Heart right ventricle (tissue), 16 donors: ENCODE measurements around the gene PRDM16. TPM values are rescaled to one million over a fixed set of nuclear protein-coding genes. Genes with fewer than 3 reads are reported as not detected.

ENCODE experiments used
- ATAC-seq, 8 donors: fragments of 200-7000 bp; cut with Tn5 transposase; one replicate each; pipeline ENCODE4 v1.9.1; 2020; ENCODE audit warnings: mild to moderate bottlenecking in 8 of 8, moderate library complexity in 8 of 8, moderate number of reproducible peaks in 1 of 8
- DNase-seq, 2 donors: peaks; one replicate each; pipeline ENCODE4 v3.0.0-alpha.2; 2020
- H3K27ac ChIP-seq, 10 donors: fragments of 200-600 bp; sonication (generic) in 2 of 10; one replicate each; pipeline versions ENCODE4 v1.5.0 to v1.8.0; 2020 to 2022; ENCODE audit warnings: mild to moderate bottlenecking in 3 of 10
- H3K27me3 ChIP-seq, 7 donors: fragments of 200-600 bp; one replicate each; pipeline ENCODE4 v1.8.0; 2021 to 2022; ENCODE audit warnings: mild to moderate bottlenecking in 2 of 7
- H3K36me3 ChIP-seq, 9 donors: fragments of 200-600 bp; sonication (generic) in 1 of 9; one replicate each; pipeline versions ENCODE4 v1.5.0 to v1.8.0; 2020 to 2022; ENCODE audit warnings: mild to moderate bottlenecking in 2 of 9
- H3K4me1 ChIP-seq, 9 donors: fragments of 200-600 bp; sonication (generic) in 1 of 9; one replicate each; pipeline versions ENCODE4 v1.5.0 to v1.8.0; 2020 to 2022; ENCODE audit warnings: mild to moderate bottlenecking in 4 of 9
- H3K4me3 ChIP-seq, 10 donors: fragments of 200-600 bp; sonication (generic) in 2 of 10; one replicate each; pipeline versions ENCODE4 v1.5.0 to v1.8.0; 2020 to 2022; ENCODE audit warnings: mild to moderate bottlenecking in 7 of 10, moderate library complexity in 2 of 10
- H3K9me3 ChIP-seq, 11 donors: fragments of 200-600 bp in 10 of 11; sonication (generic) in 2 of 11; one replicate each; pipeline versions ENCODE4 v1.5.0 to v1.8.0; 2013 to 2022; ENCODE audit warnings: mild to moderate bottlenecking in 2 of 11, control low read depth in 1 of 11, moderate library complexity in 1 of 11
- CTCF ChIP-seq, 9 donors: fragments of 200-600 bp; sonication (generic) in 2 of 9; IDR thresholded peaks; one replicate each; pipeline versions ENCODE4 v1.5.0 to v1.8.0; 2021 to 2022; ENCODE audit warnings: antibody characterized with exemption in 9 of 9, mild to moderate bottlenecking in 5 of 9, moderate library complexity in 1 of 9
- WGBS, 2 donors: extraction: QIAGEN DNeasy Blood & Tissue Kit; methylation state at CpG; one replicate each; pipeline ENCODE4 v1.1.7; 2013; ENCODE audit warnings: inconsistent platforms in 1 of 2; 5-methylcytosine and 5-hydroxymethylcytosine counted together
- intact Hi-C, 10 donors: fragments of 100-400 bp; cut with DNase I; formaldehyde crosslinking; loops; one replicate each; pipeline versions ENCODE4 v1.11.1 to v1.14.2; 2022
- polyA plus RNA-seq, 2 donors: library from polyadenylated mRNA; stranded (reverse); fragments of 200-250 nt; gene quantifications; one replicate each; pipeline ENCODE4 v1.2.3, GENCODE V29; 2013
- total RNA-seq, 10 donors: library from RNA; stranded (reverse); fragmentation: NEBNext Ultra II Directional in 3 of 10; extraction: Animal tissue kit (Norgen Biotek cat#: 25700) in 3 of 10; gene quantifications; one replicate each; pipeline versions ENCODE4 v1.2.1 to v1.2.4, GENCODE V29; 2021 to 2023
- donor health status: Arrhythmogenic right ventricular cardiomyopathy.
- donor health status: ischemic (EF 13 %, LVEDD 7.1; RV severe dilation, severe dysfunction).
- donor health status: healthy with polysubstance abuse.
- donor health status: DM: no; HTN: yes; CAD: no.
- donor health status: DM: no; HTN: no; CAD: no.
- donor health status: ischemic (EF 25% LVEDD 6.9; RV normal size, moderate dysfunction).
- donor health status: ischemic (EF 25% LVEDD 5.7; RV mildly dilated, moderate dysfunction).
- donor health status: healthy.
- donor health status: DM: yes; HTN: yes; CAD: no.
- donor health status: Ischemic cardiomyopathy.
- donor health status: ischemic (EF 35%, LVEDD 5.7; RV mildly dilated, moderate dysfunction).
- donor health status: nonischemic (EF 11% LVEDD 7.7; RV severe dilation, severe dysfunction).
- donor health status: DM: yes; HTN: yes; CAD: no.
- donor health status: PGD.
- donor health status: ischemic (EF 29% LVEDD 5.4; RV normal size, mild dysfunction).
- donor health status: nonischemic (EF 23%, LVEDD 6.1; RV moderate dilation, normal function).

PRDM16 gene
- total and polyA plus RNA-seq, 12 donors = 4.1 to 25.9 (median 14.8) TPM

- peak; percentile 36 to 88 (median 69) for ATAC-seq
- H3K36me3 ChIP-seq = no peaks in the 10 kb centered on the region
- peak; percentile 41 to 69 for DNase-seq
- WGBS, 2 donors = 39 to 44% methylated on average over 33 of the region's 33 CpGs
- intact Hi-C loops = no loop called here
- peak overlapping the region in 9 of 10 donors; percentile 46 to 79 (median 64) for H3K27ac ChIP-seq
- H3K4me1 ChIP-seq = peaks cover 2 to 21% (median 11%) of the 10 kb centered on the region in 9 donors
- no peaks in the 10 kb centered on the region for H3K9me3 ChIP-seq
- no peak for TF ChIP-seq CTCF (IDR thresholded peaks at IDR 0.05)
- H3K27me3 ChIP-seq = peaks cover 0 to 24% (median 0%) of the 10 kb centered on the region in 7 donors
- no peak overlapping the region for H3K4me3 ChIP-seq
These were observed 223.2 kb downstream of the PRDM16 start for GRCh38 chr1:3292051-3292722.

- 70 to 78% methylated on average over 26 of the region's 26 CpGs for WGBS, 2 donors
- Histone ChIP-seq H3K36me3 (no peaks in the 10 kb centered on the region), H3K27ac (peak overlapping the region in 7 of 10 donors; percentile 50 to 79 (median 73)), H3K4me1 (peaks cover 2 to 21% (median 11%) of the 10 kb centered on the region in 9 donors), H3K9me3 (no peaks in the 10 kb centered on the region), H3K4me3 (no peak overlapping the region), H3K27me3 (peaks cover 0 to 23% (median 0%) of the 10 kb centered on the region in 7 donors)
- intact Hi-C loops = no loop called here
- ATAC-seq (no peak), DNase-seq (no peak)
- no peak for TF ChIP-seq CTCF (IDR thresholded peaks at IDR 0.05)
These were observed 224.0 kb downstream of the PRDM16 start for GRCh38 chr1:3292868-3293562.

GRCh38 chr1:3293563-3294080, 224.6 kb downstream of the PRDM16 start:
- no peak for TF ChIP-seq CTCF (IDR thresholded peaks at IDR 0.05)
- Histone ChIP-seq H3K4me1 (peaks cover 2 to 21% (median 11%) of the 10 kb centered on the region in 9 donors), H3K36me3 (no peaks in the 10 kb centered on the region), H3K27me3 (peaks cover 0 to 21% (median 0%) of the 10 kb centered on the region in 7 donors), H3K4me3 (no peak overlapping the region), H3K27ac (no peak overlapping the region), H3K9me3 (no peaks in the 10 kb centered on the region)
- DNase-seq = no peak
- WGBS, 2 donors = 82 to 87% methylated on average over 23 of the region's 23 CpGs
- no peak for ATAC-seq
- intact Hi-C loops = no loop called here

GRCh38 chr1:3294450-3294849, 225.4 kb downstream of the PRDM16 start:
- peaks cover 0 to 21% (median 0%) of the 10 kb centered on the region in 7 donors for H3K27me3 ChIP-seq
- intact Hi-C loops = no loop called here

More at GRCh38 chr1:3294450-3294849, 225.4 kb downstream of the PRDM16 start:
- H3K36me3 ChIP-seq = no peaks in the 10 kb centered on the region
- peaks cover 2 to 21% (median 11%) of the 10 kb centered on the region in 9 donors for H3K4me1 ChIP-seq
- DNase-seq (no peak), ATAC-seq (no peak)
- TF ChIP-seq CTCF (IDR thresholded peaks at IDR 0.05) = no peak
- H3K9me3 ChIP-seq = no peaks in the 10 kb centered on the region
- no peak overlapping the region for H3K27ac ChIP-seq
- WGBS, 2 donors = 81 to 85% methylated on average over 13 of the region's 13 CpGs
- H3K4me3 ChIP-seq = no peak overlapping the region
